Urothelium cell line (cell line): ENCODE measurements around the gene BAZ1B.
"Not testable (repeated sequence)": the region's sequence is repeated elsewhere in the genome, so short reads cannot be mapped to it uniquely, and the experiment has no call there.

Experiments
- DNase-seq: peaks from one replicate; pipeline ENCODE4 v3.0.0; 2011; ENCODE audit warnings: low spot score, mixed read lengths
- FAIRE-seq: peaks from 2 replicates; lab custom pipeline; 2011; peaks lifted over from hg19 to GRCh38; lab: Jason Lieb, UNC

BAZ1B gene

DNA sequence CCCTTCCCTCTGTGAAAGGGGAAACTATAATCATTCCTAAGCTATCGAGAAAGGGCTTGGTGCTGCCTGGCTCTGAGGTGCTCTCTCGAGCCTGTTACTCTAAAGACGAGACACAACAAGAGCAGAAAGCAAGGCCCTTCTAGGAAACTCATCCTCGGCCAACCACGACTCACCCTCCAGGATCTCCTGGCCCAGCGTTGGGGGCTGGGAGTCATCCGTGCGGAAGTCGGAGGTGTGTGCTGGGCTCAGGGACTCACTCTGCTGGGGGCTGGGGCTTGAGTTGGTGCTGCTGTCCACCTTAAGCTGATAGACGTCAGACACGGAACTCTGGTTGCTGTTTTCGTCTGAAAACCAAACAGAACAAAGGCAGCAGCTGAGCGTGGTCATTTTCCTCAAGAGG, 17.6 kb upstream of the BAZ1B start:
- DNase-seq (no peak), FAIRE-seq (no peak)

DNA sequence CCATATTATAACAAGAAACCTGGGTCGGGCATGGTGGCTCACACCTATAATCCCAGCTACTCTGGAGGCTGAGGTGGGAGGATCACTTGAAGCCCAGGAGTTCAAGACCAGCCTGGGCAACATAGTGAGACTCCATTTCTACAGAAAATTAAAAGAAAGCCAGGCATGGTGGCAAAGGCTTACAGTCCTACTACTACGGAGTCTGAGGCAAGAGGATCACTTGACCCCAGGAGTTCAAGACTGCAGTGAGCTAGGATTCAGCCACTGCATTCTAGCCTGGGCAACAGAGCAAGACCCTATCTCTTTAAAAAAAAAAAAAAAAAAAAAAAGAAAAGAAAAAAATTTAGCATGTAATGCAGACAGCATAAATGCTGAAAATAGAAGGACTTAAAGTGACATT, 16.4 kb upstream of the BAZ1B start:
- DNase-seq, FAIRE-seq: not testable (repeated sequence)

GRCh38 chr7:73537051-73537450, 15.0 kb upstream of the BAZ1B start:
- DNase-seq (no peak), FAIRE-seq (no peak)

DNA sequence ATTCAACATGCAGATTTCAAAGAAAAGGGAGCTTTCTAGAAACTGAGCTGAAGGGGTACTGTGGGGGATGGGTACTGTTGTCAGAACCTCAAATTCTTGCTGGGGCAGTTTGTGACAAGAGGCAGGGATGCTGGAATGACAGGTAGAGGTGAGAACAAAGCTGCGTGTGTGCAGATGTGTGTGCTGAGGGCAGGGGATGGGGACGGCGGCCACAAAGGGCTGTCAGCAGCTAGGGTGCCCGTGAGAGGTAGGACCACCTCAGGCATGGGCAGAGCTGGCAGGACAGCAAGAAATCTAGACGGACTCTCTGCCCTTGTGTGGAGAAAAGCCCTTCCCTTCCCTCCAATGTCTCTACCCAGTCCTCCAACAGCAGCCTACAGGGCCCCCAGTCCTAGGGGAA, 14.4 kb upstream of the BAZ1B start:
- DNase-seq, result no peak
- no peak for FAIRE-seq

GRCh38 chr7:73535918-73536317, 13.8 kb upstream of the BAZ1B start:
- FAIRE-seq, DNase-seq: not testable (repeated sequence)

- FAIRE-seq (peak; percentile 75), DNase-seq (no peak)
Measured at GRCh38 chr7:73533742-73534141, 11.6 kb upstream of the BAZ1B start.

- FAIRE-seq (no peak), DNase-seq (no peak)
Measured at GRCh38 chr7:73532224-73532623, 10.1 kb upstream of the BAZ1B start.

DNA sequence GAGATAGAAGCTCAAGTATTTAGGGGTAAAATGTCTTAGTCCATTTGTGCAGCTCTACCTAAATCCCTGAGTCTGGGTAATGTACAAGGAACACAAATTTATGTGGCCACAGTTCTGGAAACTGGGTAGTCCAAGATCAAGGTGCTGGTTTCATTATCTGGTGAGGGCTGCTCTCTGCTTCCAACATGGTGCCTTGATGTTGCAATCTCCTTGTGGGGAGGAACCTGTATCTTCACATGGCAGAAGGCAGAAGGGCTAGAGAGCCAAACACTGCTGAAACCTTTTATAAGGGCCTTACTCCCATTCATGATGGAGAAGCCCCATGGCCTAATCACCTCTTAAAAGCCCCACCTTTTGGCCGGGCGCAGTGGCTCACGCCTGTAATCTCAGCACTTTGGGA, 8.7 kb upstream of the BAZ1B start:
- DNase-seq (no peak), FAIRE-seq (no peak)

DNA sequence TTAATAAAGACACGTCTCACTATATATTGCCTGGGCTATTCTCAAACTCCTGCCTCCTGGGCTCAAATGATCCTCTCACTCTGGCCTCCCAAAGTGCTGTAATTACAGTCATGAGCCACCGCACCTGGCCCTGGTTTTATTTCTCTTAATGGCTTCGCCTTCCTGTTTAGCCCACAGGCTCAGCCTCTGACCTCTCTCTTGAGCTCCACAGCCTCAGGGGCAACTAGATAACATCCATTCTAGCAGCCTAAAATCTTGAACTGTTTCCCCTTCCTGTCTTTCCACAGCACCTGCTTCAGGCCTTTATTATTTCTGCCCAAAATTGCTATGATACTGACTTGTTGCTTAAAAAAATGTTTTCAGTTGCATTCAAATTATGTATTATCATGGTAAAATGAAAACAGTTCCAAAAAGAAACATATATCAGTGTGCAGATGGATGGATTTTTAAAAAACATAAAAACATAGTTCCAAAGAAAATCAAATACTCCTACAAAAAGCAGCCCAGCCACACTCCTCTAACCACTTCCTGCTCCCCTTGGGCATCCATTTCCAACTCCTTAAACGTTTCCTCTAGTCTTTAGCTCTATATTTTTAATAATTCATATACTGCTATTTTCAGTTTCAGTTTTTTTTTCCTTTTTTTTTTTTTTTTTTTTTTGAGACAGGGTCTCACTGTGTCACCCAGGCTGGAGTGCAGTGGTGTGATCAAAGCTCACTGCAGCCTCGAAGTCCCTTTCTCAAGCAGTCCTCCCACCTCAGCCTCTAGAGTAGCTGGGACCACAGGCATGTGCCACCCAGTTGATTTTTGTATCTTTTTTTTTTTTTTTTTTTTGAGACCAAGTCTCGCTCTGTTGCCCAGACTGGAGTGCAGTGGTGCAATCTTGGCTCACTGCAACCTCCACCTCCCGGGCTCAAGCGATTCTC, 5.1 kb upstream of the BAZ1B start:
- DNase-seq, result no peak
- no peak for FAIRE-seq

DNA sequence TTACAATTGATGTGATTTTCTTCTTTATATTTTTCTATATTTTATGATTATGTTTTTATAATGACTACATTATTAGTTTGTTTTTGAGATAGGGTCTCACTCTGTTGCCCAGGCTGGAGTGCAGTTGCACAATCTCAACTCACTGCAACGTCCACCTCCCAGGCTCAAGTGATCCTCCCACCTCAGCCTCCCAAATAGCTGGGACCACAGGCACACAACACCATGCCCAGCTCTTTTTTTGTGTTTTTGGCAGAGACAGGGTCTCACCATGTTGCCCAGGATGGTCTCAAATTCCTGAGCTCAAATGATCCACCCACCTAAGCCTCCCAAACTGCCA, 4.0 kb upstream of the BAZ1B start:
- DNase-seq, FAIRE-seq: not testable (repeated sequence)

DNA sequence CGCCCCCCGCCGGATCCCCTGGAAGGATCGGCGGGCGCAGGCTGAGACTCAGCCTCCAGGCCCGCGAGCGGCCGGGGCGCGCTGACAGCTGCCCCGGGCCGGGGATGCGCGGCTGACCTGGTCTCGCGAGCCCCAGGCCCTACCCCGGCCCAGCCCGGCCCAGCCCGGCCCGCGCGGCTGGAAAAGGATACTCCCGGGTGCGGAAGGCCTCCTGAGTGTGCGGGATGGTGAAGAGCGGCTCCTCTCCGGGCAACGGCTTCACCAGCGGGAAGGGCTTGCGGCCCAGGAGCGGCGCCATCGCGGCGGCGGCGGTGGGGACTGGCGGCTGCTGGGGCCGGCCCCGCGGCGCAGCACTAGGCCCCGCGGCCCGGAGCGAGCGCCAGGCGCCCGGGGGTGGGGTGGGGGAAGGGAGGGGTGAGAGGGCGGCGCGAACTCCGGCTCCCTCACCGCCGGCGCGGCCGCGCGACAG, 423 bp downstream of the BAZ1B start:
- DNase-seq, result peak; percentile 80
- FAIRE-seq, result no peak

DNA sequence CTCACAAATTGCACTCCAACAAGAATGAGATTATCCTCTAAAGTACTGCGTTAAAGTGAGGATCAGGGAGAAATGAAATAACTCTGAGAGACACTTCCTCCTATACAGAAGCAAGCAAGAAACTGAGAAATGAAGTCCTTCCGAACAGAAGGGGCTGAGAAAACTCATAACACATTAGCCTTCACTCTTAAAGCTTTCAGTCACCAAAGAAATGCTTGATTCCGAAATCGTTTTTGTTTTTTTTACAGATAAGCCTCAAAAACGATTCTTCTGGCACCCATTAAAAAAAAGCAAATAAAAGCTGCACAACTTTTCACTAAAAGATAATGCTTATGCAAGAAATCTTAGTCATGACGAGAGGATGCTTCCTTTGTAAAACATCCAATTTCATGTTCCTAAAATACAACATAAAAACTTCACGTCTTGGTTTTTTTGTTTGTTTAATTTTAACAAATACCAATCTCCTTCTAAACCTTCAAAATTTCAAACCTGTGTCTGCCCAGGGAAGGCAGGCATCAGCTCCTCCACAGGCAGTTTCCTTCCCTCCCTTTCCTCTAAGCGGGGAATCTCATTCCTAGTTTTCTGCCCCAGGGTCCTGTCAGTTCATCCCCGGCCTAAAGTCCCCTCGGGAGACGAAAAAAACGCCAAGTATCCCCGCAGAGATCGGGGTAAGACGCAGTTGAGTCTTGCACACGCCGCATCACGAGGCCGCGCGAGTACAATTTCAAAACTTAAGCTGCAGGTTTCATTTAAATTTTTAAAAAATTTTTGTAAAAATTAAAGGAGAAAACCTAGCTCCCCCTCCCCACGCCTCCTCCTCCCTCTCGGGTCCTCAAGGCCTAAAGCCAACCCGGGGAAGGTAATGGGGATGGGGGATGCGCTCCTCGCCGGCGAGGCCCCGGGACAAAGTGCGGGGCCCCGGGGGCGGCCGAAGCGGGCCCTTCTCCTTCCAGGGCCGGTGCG, 1.1 kb downstream of the BAZ1B start:
- peak; percentile 19 for DNase-seq
- no peak for FAIRE-seq

GRCh38 chr7:73519867-73520672, 2.0 kb downstream of the BAZ1B start:
- FAIRE-seq, result no peak
- DNase-seq, result no peak

GRCh38 chr7:73518470-73518869, 3.6 kb downstream of the BAZ1B start:
- no peak for FAIRE-seq
- DNase-seq, result no peak

DNA sequence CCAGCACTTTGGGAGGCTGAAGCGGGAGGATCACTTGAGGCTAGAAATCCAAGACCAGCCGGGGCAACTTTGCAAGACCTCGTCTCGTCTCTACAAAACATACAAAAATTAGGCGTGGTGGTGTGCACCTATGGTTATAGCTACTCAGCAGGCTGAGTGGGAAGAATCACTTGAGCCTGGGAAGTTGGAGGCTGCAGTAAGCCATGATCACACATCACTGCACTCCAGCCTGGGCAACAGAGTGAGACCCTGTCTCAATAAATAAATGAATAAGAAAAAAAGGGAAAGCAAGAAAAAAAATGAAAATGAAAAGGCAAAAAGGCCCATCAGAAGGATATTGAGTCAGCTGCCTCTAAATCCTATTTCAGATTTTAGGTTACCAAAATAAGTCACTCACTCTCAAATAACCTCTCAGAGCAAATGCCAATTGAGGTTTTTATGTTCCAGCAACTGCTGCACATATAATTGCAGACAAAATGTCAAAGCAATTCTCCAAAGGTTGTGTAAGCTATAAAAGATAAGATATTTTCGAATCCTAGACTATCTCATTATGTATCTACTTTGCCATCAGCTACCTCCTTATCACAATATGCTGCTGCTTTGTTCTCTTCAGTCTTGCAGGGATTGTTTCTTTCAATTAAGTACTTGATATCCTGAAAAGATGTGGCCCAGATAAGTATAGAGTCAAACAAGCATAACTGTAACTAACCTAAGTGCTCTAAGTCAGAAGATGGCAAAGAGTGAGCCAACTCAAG, 4.7 kb downstream of the BAZ1B start:
- DNase-seq (no peak), FAIRE-seq (no peak)

DNA sequence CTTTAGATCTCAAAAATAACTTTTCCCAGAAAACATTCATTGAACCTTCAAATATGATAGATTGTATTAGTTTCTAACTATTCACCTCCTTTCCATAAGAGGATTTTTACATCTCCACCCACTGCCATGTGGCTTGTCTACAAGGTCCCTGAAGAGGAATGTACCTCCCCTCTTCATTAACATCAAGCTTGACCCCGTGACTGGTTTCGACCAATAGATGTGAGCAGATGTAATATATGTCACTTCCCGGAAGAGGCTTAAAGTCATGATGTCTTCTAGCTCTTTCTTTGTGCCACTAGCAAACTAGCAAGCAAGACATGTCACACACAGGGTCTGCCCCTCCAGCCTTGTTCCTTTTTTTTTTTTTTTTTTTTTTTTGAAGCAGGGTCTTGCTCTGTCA, 6.9 kb downstream of the BAZ1B start:
- no peak for FAIRE-seq
- no peak for DNase-seq

DNA sequence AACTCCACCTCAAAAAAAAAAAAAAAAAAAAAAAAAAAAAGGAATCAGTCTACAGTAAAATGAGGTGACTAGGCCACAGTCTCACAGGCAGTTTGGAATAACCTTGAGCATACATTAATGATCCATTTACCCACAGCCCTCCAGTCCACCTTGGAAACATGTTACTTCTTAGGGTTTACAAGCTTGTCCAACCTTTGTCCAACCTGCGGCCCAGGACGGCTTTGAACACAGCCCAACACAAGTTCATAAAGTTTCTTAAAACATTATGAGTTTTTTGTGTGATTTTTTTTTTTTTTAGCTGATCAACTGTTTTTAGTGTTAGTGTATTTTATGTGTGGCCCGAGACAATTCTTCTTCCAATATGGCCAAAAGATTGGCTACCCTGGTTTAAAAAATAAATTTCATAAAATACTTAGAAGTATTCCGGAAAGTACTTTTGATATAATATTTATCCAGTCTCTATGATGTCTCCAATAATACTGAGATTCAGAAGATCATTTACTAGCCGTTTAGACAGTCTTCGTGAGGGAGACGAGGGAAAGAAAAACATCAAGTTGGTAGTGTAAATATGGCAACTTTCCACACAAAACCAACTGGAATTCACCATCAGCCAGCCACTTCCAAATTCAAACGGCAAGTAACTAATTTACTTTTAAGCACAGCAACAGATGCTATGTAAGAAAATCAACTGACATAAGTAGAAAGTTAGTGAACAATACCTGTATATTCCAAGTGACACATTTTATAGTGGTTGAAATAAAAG, 9.9 kb downstream of the BAZ1B start:
- FAIRE-seq (no peak), DNase-seq (no peak)

DNA sequence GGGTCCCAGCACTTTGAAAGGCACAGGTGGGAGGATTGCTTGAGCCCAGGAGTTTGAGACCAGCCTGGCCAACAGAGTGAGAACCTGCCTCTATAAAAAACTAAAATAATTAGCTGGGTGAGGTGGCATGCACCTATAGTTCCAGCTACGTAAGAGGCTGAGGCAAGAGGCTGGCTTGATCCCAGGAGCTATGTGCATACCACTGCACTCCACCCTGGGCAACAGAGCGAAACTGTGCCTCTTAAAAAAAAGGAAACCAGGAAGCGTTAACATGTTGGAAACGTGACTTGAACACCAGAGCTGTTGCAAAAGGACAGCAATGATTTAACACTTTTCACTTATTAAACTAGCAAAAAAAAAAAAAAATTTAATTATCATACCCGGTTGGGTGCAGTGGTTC, 12.6 kb downstream of the BAZ1B start:
- no peak for FAIRE-seq

DNA sequence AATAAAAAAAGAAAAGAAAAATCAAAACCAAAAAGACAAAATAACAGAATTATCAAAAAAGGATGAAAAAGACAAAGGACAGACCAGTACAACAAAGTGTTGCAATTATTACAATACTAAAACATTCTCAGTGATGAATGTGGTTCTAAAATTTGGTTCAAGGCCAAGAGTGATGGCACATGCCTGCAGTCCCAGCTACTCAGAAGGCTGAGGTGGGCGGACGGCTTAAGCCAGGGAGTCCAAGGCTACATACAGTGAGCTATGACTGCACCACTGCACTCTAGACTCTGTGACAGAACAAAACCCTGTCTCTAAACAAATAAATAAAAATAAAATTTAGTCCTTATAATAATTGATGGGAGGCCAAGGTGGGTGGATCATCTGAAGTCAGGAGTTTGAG, 14.5 kb downstream of the BAZ1B start:
- FAIRE-seq (no peak), DNase-seq (no peak)

More for the DNA sequence above, 12.6 kb downstream of the BAZ1B start:
- no peak for DNase-seq
